HG02852 (cell line): Measurements from ENCODE around the gene MATN3.
A peak's percentile ranks its signal among the peaks of the same experiment; 100 is the strongest.
"Not testable (repeated sequence)": the region's sequence is repeated elsewhere in the genome, so short reads cannot be mapped to it uniquely, and the experiment has no call there.

Source experiments
- ATAC-seq: cut with Tn5 transposase; IDR thresholded peaks from one replicate; pipeline ENCODE4 v1.9.1; 2021; ENCODE audit warnings: mild to moderate bottlenecking, moderate library complexity; ENCODE audit not compliant: unreplicated experiment

MATN3 gene, protein sequence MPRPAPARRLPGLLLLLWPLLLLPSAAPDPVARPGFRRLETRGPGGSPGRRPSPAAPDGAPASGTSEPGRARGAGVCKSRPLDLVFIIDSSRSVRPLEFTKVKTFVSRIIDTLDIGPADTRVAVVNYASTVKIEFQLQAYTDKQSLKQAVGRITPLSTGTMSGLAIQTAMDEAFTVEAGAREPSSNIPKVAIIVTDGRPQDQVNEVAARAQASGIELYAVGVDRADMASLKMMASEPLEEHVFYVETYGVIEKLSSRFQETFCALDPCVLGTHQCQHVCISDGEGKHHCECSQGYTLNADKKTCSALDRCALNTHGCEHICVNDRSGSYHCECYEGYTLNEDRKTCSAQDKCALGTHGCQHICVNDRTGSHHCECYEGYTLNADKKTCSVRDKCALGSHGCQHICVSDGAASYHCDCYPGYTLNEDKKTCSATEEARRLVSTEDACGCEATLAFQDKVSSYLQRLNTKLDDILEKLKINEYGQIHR

DNA sequence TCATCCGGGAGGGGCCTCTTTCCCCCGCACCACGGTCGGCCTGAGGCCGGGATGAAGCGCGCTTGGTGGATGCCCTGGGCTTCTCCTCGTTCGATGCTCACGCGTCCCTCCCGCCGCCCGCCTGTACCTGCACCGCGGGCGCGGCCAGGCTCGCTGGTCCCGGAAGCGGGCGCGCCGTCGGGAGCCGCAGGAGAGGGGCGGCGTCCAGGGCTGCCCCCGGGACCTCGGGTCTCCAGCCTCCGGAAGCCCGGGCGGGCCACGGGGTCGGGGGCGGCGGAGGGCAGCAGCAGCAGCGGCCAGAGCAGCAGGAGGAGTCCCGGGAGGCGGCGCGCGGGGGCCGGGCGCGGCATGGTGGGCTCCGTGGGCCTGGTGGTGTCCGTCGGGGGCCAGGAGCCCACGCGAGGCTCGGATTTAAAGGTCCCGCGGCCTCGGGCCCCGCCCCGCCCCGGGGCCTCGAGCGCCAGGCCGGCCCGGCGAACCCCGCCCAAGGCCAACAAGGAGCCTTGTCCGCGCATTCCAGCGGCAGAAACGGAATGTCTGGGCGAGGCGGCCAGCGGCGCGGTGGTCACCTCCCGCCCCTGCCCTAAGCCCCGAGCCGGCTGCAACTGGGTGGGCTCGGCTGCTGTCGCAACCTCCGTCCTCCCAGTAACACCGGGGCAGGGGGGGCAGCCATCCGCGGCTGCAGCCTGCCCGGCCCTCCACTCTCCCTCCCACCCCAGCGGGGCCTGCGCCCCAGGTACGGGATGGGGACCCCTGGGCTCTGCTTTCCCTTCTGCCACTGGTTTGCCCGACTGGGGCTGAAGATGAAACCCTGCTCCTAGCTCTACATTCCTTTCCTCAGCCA is at the start of gene MATN3:
Gene MATN3 (minus strand): TSS at position 387 of the 844 bp plus-strand sequence. CDS start 37 bp downstream, at position 350.
- ATAC-seq = no peak

DNA sequence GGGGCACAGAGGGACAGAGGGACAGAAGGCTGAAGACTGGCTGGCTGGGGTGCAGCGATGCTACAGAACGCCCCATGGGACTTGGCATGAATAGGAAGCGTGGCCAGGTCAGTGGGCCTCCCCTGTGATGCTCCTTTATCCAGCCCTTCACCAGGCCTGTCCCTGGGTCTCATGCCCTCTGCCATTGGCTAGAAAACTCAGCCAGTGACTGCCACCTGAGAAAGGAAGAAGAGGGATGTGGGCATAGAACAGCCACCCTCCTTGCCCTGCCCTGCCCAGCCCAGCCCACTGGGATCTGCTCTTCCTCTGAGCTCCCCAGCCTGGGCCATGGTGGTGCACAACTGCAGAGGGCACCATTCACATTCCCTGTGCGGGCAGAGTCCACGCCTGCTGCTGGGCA is 49.5 kb upstream of the MATN3 start:
- no peak for ATAC-seq

DNA sequence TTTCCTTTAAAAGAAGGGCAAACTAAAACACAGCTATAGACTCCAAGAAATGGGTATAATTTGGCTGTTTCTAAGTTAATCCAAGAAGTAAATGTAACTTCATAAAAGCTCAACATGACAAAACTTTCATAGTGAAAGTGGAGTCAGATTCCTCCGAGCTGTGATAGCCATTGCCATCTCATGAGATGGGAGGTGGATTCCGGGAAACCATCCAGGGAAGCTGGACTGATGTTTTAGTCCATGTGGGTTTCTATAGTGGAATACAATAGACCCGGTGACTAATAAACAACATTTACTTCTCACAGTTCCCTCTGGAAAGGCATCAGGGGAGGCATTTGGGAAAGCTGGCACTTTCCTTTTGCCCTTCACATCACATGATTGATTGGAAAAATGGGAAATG is 49.0 kb upstream of the MATN3 start:
- no peak for ATAC-seq

DNA sequence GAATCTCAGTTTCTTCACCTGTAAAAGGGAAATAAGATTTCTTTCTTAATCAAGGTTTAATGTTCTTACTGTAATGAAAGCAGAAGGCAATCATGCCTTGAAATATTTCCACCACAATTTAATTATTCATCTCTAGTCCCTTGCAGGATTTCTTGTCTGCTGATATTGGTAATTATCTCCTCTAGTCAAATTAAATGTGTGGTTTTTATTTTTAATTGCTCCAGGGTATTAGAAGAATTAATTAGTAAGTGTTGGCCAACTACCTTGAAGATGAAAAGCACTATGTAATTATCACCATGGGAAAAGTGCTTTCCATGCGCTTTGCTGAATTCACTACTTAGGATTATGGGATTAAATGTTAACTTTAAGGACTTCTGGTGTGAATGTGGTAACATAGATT is 47.6 kb upstream of the MATN3 start:
- ATAC-seq = no peak

DNA sequence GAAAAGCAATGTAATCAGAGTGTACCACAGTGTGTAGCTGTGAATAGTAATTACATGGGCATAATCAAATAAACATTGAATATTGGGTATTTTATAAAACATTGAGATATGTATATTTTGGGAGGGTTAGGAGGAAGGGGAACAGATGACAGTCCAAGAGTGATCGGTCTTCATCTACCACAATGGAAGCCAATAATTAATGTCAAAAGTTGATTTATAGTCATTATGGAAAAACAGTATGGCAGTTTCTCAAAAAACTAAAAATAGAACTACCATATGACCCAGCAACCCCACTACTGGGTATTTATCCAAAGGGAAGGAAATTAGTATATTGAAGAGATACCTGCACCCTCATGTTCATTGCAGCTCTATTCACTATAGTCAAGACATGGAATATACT is 44.8 kb upstream of the MATN3 start:
- ATAC-seq = no peak

- no peak for ATAC-seq
These were observed 42.5 kb upstream of the MATN3 start for GRCh38 chr2:20054931-20055330.

DNA sequence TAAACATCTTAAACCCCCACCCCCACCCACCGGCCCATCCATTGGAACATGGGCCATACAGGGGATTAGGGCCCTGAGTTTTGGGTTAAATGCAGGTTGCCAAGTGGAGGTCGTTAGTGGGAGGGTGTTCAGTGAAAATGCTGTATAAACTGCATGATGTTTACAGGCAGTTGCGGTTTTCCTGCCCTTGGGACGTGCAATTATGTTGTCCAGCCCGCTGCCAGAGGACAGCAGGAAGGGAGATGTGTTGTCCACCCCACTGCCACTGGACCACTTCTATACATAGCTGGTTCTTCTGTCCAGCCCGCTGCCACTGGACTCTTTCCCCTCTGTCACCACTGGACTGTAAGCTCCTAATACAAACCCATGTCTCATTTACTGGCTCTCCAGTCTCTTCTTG is 41.7 kb upstream of the MATN3 start:
- ATAC-seq = no peak

DNA sequence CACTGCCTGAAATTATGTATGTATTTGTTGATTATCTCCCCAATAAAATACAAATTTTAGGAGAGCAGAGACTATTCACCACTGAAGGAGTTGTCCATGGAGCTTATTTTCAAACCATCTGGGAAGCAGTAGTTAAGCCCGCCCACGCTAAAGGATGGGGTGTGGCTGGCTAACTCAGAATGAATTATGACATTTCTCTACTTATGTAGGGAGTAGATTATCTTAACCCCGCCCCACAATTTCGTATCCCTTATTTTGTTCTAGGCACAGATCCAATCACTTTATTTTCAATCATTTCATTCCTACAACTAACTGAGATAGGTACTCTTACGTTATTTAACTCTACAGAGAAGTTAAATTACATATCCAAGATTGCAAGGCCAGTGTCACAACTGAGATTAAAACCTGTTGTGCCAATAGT is 40.4 kb upstream of the MATN3 start:
- no peak for ATAC-seq

DNA sequence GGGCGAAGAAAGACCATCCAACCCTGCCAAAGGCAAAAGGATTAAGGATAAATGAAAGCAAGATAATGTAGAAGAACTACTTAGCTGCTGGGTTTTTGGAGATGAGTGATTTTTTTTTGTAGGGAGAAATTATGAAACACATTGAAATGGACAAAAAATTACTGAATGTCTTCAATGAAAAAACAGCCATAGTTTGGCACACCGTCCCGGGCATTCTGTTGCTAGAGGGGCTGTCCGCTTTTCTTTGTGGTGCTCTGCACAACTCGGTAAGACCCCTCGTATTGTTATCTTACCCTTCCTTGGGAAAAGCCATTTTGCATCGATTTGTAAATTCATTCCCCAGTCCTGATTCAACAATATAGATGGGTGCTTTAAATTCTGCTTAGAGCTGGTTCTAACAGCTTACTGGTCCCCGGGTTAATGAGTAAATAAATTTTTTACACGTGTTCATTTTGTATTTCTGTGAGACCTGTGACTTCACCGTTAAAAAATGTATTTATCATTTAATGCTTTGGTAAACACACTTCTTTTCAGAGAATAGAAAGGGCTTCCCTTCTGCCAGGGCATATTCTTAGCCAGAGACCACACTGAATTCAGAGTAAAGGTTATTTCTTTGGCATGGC is 39.9 kb upstream of the MATN3 start:
- ATAC-seq = no peak

DNA sequence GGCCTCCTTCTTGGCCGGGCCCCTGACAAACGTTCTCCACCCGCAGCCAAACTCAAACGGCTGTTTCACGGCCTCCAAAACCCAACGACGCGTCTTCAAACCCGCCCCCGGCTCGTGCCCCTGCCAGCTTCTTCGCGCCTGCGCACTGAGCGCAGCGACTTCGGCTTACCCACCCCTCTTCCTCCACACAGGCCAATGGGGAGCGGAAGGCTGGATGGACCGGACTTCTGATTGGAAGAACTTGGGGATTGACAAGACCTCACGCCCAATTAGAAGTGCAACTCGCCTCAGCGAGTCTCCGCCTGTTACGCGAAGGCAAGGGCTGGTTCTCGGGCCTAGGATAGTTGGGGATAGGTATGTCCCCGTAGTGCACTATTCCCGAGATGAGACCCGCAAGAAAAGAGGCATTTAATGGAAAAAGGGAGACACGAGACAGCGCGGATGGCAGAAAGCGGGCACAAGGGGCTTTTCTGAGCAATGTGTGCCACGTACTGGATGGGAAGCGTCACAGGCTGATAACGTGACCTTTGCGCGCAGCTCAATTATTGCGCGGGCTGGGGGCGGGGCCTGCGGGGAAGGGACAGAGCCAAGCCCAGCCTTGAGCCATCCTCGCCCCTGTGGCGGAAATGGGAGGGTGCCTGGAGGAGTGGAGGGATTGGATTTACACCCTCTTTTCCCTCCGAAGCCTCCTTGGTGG is 39.2 kb upstream of the MATN3 start, which contains the start of gene LAPTM4A:
Gene LAPTM4A (minus strand): TSS at position 97 of the 697 bp plus-strand sequence. CDS start 108 bp downstream, outside the sequence.
- peak; percentile 95 for ATAC-seq

GRCh38 chr2:20050646-20051531 is 38.4 kb upstream of the MATN3 start:
- ATAC-seq = peak; percentile 21

- peak; percentile 16 for ATAC-seq
These were observed 37.7 kb upstream of the MATN3 start for GRCh38 chr2:20050104-20050645.

DNA sequence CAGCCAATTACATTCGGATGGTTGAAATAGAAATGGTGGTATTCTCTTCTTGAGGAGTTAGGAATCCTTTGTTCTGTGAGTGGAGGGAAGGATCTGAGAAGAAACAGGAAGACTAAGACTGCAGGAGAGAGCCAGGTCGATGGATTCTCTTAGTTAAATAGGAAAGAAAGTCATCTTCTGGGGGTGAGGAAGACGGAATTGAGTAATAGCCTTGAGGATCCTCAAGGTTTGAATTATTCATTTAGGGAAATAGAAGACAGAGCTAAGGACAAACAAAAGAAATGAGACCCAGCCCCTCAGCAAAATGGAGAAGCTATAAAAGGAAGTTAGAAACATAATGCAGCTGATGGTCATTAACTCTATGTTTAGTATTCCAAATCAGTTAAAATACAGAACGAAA is 37.2 kb upstream of the MATN3 start:
- no peak for ATAC-seq

DNA sequence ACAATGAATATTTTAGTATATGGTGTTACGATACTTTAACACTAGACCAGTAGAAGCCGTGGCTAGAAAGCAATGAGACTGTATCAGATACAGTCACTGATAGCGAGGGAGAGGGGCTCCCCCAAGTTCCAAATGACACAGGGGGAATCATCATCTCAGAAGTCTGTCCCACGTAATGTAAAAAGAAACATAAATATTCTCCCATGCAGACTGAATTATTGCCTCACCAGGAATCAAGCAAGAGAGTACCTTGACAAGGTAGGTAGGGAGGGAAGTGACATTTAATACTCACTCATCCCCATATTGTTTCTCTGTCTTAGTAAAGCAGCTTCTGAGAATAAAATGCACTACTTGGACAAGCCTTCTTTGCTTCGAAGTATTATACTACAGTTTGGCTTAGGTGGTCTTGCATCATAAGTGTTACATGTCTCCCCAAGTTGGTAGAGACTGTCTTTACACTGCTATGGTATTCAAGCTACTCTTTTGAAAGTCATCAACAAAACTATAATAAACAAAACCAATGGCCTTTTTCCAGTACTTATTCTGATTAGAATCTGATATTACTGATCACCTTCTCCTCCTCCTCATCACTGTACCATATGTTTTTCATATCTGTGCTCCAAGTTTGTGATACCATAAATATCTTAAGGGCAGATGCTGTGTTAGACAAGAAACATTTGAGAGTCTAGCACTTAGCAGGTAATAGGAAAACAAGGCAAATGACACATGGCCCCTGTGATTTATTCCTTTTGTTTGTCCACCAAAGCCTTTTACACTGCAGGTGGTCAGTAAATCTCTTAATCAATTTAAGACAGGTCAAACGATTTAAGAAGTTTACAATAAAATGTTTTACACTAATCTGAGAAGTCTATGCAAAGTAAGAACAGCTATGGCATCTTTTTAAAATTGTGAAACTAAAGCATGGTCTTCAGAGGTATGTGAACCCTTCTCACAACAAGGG is 36.3 kb upstream of the MATN3 start:
- no peak for ATAC-seq

DNA sequence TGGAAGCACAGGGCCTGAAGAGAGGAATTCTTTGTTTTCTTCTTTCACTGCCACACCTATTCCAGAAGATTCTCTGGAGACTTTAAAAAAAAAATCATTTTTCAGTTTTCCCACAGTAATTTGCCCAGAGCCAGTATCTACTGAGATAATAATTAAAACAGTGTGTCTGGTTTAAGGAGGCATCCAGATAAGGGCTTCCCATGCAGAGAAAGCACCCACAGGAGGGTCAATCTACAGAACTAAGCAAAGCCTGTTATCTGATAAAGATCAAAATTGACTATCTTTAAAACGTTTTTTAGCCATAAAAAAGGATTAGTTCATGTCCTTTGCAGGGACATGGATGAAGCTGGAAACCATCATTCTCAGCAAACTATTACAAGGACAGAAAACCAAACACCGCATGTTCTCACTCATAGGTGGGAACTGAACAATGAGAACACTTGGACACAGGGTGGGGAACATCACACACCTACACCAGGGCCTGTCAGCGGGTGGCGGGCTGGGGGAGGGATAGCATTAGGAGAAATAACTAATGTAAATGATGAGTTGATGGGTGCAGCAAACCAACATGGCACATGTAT is 33.3 kb upstream of the MATN3 start:
- not testable (repeated sequence) for ATAC-seq

- ATAC-seq = no peak
These were observed 32.3 kb upstream of the MATN3 start for GRCh38 chr2:20044778-20045177.

DNA sequence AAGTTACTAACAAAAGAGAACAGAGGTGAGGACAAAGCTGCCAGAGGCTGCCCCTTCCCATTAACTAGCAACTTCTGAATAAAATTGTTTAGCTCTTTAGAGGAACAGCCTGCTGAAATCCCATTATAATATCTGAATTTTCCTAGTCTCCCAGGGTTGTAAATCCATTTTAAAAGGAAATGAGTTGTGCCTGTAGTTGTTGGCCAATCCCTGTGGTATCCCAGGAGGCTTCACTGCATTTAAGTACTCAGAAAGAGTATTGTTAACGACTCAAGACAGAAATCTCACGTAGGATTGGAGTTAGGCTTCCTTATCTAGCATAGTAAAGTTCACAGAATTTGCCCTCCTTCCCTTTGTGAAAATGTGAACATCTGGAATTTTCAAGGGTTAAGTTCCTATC is 30.1 kb upstream of the MATN3 start:
- no peak for ATAC-seq
